ENCODE measurements around the gene MOSPD3. TPM values are rescaled to one million over a fixed set of nuclear protein-coding genes. Genes with fewer than 3 reads are reported as not detected.

The MOSPD3 gene
- total and polyA plus RNA-seq, 2 experiments from 2014 or later, result 15.3 to 23.5 TPM

DNA sequence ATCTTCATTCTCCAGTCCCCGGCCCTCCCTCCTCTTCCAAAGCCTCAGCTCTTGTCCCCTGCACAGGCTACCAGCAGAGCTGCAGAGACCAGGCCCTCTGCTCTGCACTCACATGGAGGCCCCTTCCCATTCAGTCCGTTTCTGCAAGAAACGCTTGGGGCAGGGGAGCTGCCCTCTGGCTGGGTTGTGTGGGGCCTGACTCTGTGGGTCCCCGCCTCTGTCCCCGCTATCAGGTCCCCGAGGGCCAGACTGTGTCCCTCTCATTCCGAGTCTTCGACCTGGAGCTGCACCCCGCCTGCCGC, 8.7 kb upstream of the MOSPD3 start (continued):
- TF ChIP-seq, protein P1, sequence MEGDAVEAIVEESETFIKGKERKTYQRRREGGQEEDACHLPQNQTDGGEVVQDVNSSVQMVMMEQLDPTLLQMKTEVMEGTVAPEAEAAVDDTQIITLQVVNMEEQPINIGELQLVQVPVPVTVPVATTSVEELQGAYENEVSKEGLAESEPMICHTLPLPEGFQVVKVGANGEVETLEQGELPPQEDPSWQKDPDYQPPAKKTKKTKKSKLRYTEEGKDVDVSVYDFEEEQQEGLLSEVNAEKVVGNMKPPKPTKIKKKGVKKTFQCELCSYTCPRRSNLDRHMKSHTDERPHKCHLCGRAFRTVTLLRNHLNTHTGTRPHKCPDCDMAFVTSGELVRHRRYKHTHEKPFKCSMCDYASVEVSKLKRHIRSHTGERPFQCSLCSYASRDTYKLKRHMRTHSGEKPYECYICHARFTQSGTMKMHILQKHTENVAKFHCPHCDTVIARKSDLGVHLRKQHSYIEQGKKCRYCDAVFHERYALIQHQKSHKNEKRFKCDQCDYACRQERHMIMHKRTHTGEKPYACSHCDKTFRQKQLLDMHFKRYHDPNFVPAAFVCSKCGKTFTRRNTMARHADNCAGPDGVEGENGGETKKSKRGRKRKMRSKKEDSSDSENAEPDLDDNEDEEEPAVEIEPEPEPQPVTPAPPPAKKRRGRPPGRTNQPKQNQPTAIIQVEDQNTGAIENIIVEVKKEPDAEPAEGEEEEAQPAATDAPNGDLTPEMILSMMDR (conservative IDR thresholded peaks at IDR 0.05; ENCODE audit: low read depth in 2 of 2), result no peak
- TF ChIP-seq, protein P2, sequence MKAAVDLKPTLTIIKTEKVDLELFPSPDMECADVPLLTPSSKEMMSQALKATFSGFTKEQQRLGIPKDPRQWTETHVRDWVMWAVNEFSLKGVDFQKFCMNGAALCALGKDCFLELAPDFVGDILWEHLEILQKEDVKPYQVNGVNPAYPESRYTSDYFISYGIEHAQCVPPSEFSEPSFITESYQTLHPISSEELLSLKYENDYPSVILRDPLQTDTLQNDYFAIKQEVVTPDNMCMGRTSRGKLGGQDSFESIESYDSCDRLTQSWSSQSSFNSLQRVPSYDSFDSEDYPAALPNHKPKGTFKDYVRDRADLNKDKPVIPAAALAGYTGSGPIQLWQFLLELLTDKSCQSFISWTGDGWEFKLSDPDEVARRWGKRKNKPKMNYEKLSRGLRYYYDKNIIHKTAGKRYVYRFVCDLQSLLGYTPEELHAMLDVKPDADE (IDR thresholded peaks at IDR 0.05), result no peak
- TF ChIP-seq JUNB (IDR thresholded peaks at IDR 0.05; ENCODE audit: unreplicated experiment), result no peak
- TF ChIP-seq EZH2 (IDR thresholded peaks at IDR 0.05; ENCODE audit: low read depth, unreplicated experiment), result no peak
- TF ChIP-seq ZNF114 (CRISPR knock-in tag; IDR thresholded peaks at IDR 0.05), result no peak

DNA sequence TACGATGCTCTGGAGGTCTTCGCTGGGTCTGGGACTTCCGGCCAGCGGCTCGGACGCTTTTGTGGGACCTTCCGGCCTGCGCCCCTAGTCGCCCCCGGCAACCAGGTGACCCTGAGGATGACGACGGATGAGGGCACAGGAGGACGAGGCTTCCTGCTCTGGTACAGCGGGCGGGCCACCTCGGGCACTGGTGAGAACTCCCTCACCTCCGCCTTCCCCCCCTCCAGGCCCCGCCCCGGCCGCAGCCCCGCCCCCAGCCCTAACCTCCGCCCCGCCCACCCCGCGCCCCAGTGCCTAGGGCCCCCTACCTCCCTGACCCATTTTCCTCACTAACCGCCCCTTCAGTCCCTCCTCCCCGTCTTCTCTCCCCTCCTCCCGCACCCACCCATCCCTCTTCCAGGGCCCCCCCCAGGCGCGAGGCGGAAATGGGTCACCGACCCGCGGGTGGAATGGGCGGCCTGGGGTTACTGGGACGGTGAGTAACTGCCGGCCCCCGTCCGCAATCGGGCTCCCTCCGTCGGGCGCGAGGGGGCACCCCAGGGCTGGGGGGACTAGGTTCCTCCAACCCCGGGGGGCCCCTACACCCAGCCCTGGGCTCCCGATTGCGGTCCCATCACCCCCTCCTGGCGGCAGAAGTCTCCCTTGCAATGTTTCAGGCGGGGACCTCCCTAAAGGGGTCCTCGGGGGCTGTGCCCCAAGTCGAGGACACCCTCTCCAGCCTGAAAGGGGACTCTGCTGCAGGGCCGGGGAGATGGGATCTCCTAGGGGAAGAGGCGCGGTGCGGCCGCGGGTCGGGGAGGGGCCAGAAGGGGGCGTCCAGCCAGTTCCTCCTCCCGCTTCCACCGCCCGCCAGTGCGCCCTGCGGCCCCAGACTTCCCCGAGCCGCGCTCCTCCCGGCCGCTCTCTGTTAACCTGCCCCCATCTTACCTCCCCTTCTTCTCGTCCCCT, 8.0 kb upstream of the MOSPD3 start:
- H3K4me2 ChIP-seq, result peak overlapping the region; percentile 99
- H3K27me3 ChIP-seq (ENCODE audit: insufficient read depth), result peaks cover 13% of the 10 kb centered on the region
- DNase-seq (ENCODE audit: low spot score) (peak; percentile 93), ATAC-seq (peak; percentile 66)
- peak overlapping the region; percentile 89; the same call in 1 of the 2 replicates for H2AFZ ChIP-seq
- 0 out of 2 replicates have a peak, but pooled peaks cover 3% of the 10 kb centered on the region for H3F3A ChIP-seq (replicated peaks; ENCODE audit: low read depth)
- H3K4me1 ChIP-seq (ENCODE audit: insufficient read depth), result peaks cover 26% of the 10 kb centered on the region
- H4K20me1 ChIP-seq (replicated peaks; ENCODE audit: insufficient read depth), result no peaks in the 10 kb centered on the region
- Mint-ChIP-seq H3K27ac (peak overlapping the region; percentile 94), H3K27me3 (ENCODE audit: insufficient read depth, low read depth, poor library complexity) (peaks cover 35% of the 10 kb centered on the region), H3K4me3 (peak overlapping the region; percentile 86), H3K4me1 (peaks cover 37% of the 10 kb centered on the region), H3K9me3 (no peaks in the 10 kb centered on the region), H3K36me3 (ENCODE audit: low read depth) (peaks cover 7% of the 10 kb centered on the region; the same call in 2 of the 3 replicates)
- peak overlapping the region; percentile 97 for H3K27ac ChIP-seq (ENCODE audit: low read depth)
- no peaks in the 10 kb centered on the region for H3K79me2 ChIP-seq (replicated peaks; ENCODE audit: insufficient read depth)
- H3K4me3 ChIP-seq, result peak overlapping the region; percentile 90
- no peaks in the 10 kb centered on the region for H3K36me3 ChIP-seq (ENCODE audit: insufficient read depth)
- H3K9me2 ChIP-seq (ENCODE audit: insufficient read depth), result no peaks in the 10 kb centered on the region
- TF ChIP-seq NANOG (IDR thresholded peaks at IDR 0.05; ENCODE audit: borderline replicate concordance) (no peak), ZNF331 (CRISPR knock-in tag; IDR thresholded peaks at IDR 0.05; ENCODE audit: low read depth) (no peak), EZH2phosphoT487 (IDR thresholded peaks at IDR 0.05; ENCODE audit: unreplicated experiment) (no peak), ZNF114 (CRISPR knock-in tag; IDR thresholded peaks at IDR 0.05) (no peak), EZH2 (IDR thresholded peaks at IDR 0.05; ENCODE audit: low read depth, unreplicated experiment) (no peak), STAT1 (IDR thresholded peaks at IDR 0.05; ENCODE audit: unreplicated experiment) (no peak), JUNB (IDR thresholded peaks at IDR 0.05; ENCODE audit: unreplicated experiment) (no peak)
- TF ChIP-seq, protein P3, sequence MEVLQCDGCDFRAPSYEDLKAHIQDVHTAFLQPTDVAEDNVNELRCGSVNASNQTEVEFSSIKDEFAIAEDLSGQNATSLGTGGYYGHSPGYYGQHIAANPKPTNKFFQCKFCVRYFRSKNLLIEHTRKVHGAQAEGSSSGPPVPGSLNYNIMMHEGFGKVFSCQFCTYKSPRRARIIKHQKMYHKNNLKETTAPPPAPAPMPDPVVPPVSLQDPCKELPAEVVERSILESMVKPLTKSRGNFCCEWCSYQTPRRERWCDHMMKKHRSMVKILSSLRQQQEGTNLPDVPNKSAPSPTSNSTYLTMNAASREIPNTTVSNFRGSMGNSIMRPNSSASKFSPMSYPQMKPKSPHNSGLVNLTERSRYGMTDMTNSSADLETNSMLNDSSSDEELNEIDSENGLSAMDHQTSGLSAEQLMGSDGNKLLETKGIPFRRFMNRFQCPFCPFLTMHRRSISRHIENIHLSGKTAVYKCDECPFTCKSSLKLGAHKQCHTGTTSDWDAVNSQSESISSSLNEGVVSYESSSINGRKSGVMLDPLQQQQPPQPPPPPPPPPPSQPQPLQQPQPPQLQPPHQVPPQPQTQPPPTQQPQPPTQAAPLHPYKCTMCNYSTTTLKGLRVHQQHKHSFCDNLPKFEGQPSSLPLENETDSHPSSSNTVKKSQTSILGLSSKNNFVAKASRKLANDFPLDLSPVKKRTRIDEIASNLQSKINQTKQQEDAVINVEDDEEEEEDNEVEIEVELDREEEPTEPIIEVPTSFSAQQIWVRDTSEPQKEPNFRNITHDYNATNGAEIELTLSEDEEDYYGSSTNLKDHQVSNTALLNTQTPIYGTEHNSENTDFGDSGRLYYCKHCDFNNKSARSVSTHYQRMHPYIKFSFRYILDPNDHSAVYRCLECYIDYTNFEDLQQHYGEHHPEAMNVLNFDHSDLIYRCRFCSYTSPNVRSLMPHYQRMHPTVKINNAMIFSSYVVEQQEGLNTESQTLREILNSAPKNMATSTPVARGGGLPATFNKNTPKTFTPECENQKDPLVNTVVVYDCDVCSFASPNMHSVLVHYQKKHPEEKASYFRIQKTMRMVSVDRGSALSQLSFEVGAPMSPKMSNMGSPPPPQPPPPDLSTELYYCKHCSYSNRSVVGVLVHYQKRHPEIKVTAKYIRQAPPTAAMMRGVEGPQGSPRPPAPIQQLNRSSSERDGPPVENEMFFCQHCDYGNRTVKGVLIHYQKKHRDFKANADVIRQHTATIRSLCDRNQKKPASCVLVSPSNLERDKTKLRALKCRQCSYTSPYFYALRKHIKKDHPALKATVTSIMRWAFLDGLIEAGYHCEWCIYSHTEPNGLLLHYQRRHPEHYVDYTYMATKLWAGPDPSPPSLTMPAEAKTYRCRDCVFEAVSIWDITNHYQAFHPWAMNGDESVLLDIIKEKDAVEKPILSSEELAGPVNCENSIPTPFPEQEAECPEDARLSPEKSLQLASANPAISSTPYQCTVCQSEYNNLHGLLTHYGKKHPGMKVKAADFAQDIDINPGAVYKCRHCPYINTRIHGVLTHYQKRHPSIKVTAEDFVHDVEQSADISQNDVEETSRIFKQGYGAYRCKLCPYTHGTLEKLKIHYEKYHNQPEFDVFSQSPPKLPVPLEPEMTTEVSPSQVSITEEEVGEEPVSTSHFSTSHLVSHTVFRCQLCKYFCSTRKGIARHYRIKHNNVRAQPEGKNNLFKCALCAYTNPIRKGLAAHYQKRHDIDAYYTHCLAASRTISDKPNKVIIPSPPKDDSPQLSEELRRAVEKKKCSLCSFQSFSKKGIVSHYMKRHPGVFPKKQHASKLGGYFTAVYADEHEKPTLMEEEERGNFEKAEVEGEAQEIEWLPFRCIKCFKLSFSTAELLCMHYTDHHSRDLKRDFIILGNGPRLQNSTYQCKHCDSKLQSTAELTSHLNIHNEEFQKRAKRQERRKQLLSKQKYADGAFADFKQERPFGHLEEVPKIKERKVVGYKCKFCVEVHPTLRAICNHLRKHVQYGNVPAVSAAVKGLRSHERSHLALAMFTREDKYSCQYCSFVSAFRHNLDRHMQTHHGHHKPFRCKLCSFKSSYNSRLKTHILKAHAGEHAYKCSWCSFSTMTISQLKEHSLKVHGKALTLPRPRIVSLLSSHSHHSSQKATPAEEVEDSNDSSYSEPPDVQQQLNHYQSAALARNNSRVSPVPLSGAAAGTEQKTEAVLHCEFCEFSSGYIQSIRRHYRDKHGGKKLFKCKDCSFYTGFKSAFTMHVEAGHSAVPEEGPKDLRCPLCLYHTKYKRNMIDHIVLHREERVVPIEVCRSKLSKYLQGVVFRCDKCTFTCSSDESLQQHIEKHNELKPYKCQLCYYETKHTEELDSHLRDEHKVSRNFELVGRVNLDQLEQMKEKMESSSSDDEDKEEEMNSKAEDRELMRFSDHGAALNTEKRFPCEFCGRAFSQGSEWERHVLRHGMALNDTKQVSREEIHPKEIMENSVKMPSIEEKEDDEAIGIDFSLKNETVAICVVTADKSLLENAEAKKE (CRISPR knock-in tag; IDR thresholded peaks at IDR 0.05), result no peak
- TF ChIP-seq, protein P4, sequence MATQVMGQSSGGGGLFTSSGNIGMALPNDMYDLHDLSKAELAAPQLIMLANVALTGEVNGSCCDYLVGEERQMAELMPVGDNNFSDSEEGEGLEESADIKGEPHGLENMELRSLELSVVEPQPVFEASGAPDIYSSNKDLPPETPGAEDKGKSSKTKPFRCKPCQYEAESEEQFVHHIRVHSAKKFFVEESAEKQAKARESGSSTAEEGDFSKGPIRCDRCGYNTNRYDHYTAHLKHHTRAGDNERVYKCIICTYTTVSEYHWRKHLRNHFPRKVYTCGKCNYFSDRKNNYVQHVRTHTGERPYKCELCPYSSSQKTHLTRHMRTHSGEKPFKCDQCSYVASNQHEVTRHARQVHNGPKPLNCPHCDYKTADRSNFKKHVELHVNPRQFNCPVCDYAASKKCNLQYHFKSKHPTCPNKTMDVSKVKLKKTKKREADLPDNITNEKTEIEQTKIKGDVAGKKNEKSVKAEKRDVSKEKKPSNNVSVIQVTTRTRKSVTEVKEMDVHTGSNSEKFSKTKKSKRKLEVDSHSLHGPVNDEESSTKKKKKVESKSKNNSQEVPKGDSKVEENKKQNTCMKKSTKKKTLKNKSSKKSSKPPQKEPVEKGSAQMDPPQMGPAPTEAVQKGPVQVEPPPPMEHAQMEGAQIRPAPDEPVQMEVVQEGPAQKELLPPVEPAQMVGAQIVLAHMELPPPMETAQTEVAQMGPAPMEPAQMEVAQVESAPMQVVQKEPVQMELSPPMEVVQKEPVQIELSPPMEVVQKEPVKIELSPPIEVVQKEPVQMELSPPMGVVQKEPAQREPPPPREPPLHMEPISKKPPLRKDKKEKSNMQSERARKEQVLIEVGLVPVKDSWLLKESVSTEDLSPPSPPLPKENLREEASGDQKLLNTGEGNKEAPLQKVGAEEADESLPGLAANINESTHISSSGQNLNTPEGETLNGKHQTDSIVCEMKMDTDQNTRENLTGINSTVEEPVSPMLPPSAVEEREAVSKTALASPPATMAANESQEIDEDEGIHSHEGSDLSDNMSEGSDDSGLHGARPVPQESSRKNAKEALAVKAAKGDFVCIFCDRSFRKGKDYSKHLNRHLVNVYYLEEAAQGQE (IDR thresholded peaks at IDR 0.05; ENCODE audit: unreplicated experiment), result no peak

All from GM23338 (cell line).